Peyer's patch (tissue), 4 donors: ENCODE results near the gene ZNF283.

ENCODE experiments used
- POLR2A ChIP-seq, 2 donors: fragments of 450-650 bp; IDR thresholded peaks; one replicate each; pipeline ENCODE4 v1.5.1; 2017; ENCODE audit warnings: antibody characterized with exemption in 2 of 2, mild to moderate bottlenecking in 2 of 2, moderate library complexity in 2 of 2
- TF ChIP-seq, protein P1 (sequence below), 6 experiments: fragments of 450-650 bp in 4 of 6; fragments of 200-600 bp in 2 of 6; sonication (generic) in 1 of 6; IDR thresholded peaks; one replicate each; pipeline ENCODE4 v1.5.1; 2017 to 2019; ENCODE audit warnings: antibody characterized with exemption in 6 of 6, mild to moderate bottlenecking in 3 of 6, moderate library complexity in 1 of 6

DNA sequence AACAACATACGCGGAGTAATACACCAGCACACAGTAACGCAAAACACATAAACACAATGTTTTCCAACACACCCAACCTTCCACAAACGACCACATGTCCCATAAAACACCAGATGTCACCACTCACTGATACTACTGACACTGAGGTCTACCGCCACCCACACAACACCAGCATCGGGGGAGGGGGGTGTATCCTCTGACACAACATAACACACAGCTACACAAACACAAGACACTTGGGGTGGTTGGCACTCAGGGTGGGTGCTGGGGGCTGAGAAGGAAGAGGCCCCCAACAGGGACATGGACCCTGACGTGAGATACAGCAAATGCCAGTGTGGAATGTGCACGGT is 44.8 kb upstream of the ZNF283 start:
- TF ChIP-seq, protein P1, sequence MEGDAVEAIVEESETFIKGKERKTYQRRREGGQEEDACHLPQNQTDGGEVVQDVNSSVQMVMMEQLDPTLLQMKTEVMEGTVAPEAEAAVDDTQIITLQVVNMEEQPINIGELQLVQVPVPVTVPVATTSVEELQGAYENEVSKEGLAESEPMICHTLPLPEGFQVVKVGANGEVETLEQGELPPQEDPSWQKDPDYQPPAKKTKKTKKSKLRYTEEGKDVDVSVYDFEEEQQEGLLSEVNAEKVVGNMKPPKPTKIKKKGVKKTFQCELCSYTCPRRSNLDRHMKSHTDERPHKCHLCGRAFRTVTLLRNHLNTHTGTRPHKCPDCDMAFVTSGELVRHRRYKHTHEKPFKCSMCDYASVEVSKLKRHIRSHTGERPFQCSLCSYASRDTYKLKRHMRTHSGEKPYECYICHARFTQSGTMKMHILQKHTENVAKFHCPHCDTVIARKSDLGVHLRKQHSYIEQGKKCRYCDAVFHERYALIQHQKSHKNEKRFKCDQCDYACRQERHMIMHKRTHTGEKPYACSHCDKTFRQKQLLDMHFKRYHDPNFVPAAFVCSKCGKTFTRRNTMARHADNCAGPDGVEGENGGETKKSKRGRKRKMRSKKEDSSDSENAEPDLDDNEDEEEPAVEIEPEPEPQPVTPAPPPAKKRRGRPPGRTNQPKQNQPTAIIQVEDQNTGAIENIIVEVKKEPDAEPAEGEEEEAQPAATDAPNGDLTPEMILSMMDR (IDR thresholded peaks at IDR 0.05): no peak
- TF ChIP-seq POLR2A (IDR thresholded peaks at IDR 0.05): no peak
